K562 (cell line): Measurements from ENCODE around the gene MDC1. TPM values are rescaled to one million over a fixed set of nuclear protein-coding genes. Genes with fewer than 3 reads are reported as not detected.

Experiments used
- CBX5 ChIP-seq: IDR thresholded peaks from 2 replicates; pipeline ENCODE4 v1.6.1; 2014; ENCODE audit warnings: low read depth, borderline replicate concordance
- CCAR2 ChIP-seq: fragments of 200-400 bp; formaldehyde crosslinking; IDR thresholded peaks from 2 replicates; pipeline ENCODE4 v1.6.1; 2017; ENCODE audit warnings: mild to moderate bottlenecking, low read depth, low read length
- MTF1 ChIP-seq: fragments of 250-450 bp; sonication (Bioruptor Pico); IDR thresholded peaks from 2 replicates; pipeline ENCODE4 v1.9.0; 2021; ENCODE audit warnings: moderate library complexity, mild to moderate bottlenecking, inconsistent platforms, borderline replicate concordance
- NBN ChIP-seq: fragments of 450-650 bp; IDR thresholded peaks from 2 replicates; pipeline ENCODE4 v1.6.1; 2016; ENCODE audit warnings: low read depth, mild to moderate bottlenecking
- RHOXF2B ChIP-seq: fragments of 250-450 bp; sonication (Bioruptor Pico); conservative IDR thresholded peaks from 2 replicates; pipeline ENCODE4 v1.5.1; 2021
- TEAD2 ChIP-seq: fragments of 450-650 bp; IDR thresholded peaks from 2 replicates; pipeline ENCODE4 v1.6.1; 2016; ENCODE audit warnings: missing genetic modification characterization, control low read depth, missing compliant biosample characterization
- ZNF551 ChIP-seq: fragments of 250-450 bp; sonication (Bioruptor Pico); IDR thresholded peaks from 2 replicates; pipeline ENCODE4 v1.5.0; 2021; ENCODE audit warnings: mild to moderate bottlenecking, moderate library complexity
- ZNF586 ChIP-seq: fragments of 450-650 bp; formaldehyde crosslinking; conservative IDR thresholded peaks from 2 replicates; pipeline ENCODE4 v1.4.0; 2020; ENCODE audit warnings: mild to moderate bottlenecking, moderate library complexity
- ZNF764 ChIP-seq: fragments of 250-450 bp; sonication (Bioruptor Pico); IDR thresholded peaks from 2 replicates; pipeline ENCODE4 v1.4.0; 2020; ENCODE audit warnings: low read depth, mild to moderate bottlenecking, moderate library complexity
- ZNF830 ChIP-seq: fragments of 250-450 bp; sonication (Bioruptor Pico); IDR thresholded peaks from 2 replicates; pipeline ENCODE4 v1.5.0; 2021; ENCODE audit warnings: mild to moderate bottlenecking
- polyA plus RNA-seq, 8 experiments: library from polyadenylated mRNA; depleted of rRNA in 4 of 8; stranded (reverse) in 5 of 8; unstranded in 3 of 8; fragments of >200 nt; fragmentation: Nextera tagmentation in 2 of 8; fragmentation: Illumina TruSeq in 1 of 8; extraction: Ambion mirVana in 2 of 8; extraction: Trizol in 1 of 8; gene quantifications; 2 replicates each; pipeline versions ENCODE4 v1.2.1 to v1.2.3, GENCODE V29; 2011 to 2014; ENCODE audit warnings: inconsistent platforms in 1 of 8, missing spikeins in 1 of 8
- total RNA-seq, 7 experiments: library from RNA; depleted of rRNA in 6 of 7; stranded (reverse); fragments of >200 nt in 6 of 7; fragmentation: Illumina TruSeq in 2 of 7; extraction: Trizol in 2 of 7; gene quantifications; 2 replicates each; pipeline versions ENCODE4 v1.2.1 to v1.2.3, GENCODE V29; 2011 to 2021; ENCODE audit warnings: low replicate concordance in 1 of 7
- TF ChIP-seq, protein P1 (sequence below): fragments of 450-650 bp; IDR thresholded peaks from 2 replicates; pipeline ENCODE4 v1.6.1; 2016; ENCODE audit warnings: mild to moderate bottlenecking, moderate library complexity
- TF ChIP-seq, protein P2 (sequence below): fragments of 450-650 bp; IDR thresholded peaks from 2 replicates; pipeline ENCODE4 v1.6.1; 2016; ENCODE audit warnings: antibody characterized with exemption
- TF ChIP-seq, protein P3 (sequence below): sonication (generic); formaldehyde crosslinking; IDR thresholded peaks from 2 replicates; pipeline ENCODE4 v1.8.1; 2023; ENCODE audit warnings: mild to moderate bottlenecking, missing genetic modification reagents

MDC1 gene
- total and polyA plus RNA-seq, 9 of the 15 experiments (the other 6 are each of a cell fraction or from before 2014, with no cell fraction given): 8.2 to 114 (median 20.0) TPM

DNA sequence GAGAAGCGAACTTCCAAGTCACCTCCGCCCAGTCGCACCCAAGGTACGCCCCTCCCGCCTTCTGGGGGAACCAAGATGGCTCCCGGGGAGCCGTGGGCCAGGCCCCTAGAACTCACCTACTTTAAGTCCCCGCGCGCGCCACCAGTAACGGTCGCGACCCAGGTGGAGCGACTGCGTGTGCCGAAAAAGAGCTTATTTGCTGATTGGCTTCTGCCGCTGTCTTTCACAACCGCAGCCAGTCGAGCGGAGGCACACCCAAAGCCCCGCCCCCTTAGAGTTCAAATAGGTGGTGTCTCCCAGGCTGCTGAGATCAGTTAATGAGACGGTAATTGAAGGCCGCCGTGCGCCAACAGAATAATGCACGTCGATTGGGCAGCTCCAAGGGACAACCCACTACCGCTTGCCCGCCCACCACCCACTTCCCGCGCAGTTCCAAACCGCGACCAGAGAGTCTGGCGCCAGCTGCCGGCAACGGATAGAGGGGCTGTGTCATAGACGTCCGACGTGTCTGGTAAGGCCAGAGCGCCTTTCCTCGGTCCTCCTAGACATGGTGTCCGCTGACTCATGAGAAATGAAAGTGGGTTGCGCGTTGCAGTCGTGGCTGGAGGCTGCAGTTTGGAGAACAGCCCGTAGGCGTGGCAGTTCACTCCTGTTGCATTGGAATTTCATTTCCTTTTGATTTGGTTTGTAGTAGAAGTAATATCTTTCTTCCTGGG lies at the start of gene MDC1 (continued):
- TF ChIP-seq, protein P1, sequence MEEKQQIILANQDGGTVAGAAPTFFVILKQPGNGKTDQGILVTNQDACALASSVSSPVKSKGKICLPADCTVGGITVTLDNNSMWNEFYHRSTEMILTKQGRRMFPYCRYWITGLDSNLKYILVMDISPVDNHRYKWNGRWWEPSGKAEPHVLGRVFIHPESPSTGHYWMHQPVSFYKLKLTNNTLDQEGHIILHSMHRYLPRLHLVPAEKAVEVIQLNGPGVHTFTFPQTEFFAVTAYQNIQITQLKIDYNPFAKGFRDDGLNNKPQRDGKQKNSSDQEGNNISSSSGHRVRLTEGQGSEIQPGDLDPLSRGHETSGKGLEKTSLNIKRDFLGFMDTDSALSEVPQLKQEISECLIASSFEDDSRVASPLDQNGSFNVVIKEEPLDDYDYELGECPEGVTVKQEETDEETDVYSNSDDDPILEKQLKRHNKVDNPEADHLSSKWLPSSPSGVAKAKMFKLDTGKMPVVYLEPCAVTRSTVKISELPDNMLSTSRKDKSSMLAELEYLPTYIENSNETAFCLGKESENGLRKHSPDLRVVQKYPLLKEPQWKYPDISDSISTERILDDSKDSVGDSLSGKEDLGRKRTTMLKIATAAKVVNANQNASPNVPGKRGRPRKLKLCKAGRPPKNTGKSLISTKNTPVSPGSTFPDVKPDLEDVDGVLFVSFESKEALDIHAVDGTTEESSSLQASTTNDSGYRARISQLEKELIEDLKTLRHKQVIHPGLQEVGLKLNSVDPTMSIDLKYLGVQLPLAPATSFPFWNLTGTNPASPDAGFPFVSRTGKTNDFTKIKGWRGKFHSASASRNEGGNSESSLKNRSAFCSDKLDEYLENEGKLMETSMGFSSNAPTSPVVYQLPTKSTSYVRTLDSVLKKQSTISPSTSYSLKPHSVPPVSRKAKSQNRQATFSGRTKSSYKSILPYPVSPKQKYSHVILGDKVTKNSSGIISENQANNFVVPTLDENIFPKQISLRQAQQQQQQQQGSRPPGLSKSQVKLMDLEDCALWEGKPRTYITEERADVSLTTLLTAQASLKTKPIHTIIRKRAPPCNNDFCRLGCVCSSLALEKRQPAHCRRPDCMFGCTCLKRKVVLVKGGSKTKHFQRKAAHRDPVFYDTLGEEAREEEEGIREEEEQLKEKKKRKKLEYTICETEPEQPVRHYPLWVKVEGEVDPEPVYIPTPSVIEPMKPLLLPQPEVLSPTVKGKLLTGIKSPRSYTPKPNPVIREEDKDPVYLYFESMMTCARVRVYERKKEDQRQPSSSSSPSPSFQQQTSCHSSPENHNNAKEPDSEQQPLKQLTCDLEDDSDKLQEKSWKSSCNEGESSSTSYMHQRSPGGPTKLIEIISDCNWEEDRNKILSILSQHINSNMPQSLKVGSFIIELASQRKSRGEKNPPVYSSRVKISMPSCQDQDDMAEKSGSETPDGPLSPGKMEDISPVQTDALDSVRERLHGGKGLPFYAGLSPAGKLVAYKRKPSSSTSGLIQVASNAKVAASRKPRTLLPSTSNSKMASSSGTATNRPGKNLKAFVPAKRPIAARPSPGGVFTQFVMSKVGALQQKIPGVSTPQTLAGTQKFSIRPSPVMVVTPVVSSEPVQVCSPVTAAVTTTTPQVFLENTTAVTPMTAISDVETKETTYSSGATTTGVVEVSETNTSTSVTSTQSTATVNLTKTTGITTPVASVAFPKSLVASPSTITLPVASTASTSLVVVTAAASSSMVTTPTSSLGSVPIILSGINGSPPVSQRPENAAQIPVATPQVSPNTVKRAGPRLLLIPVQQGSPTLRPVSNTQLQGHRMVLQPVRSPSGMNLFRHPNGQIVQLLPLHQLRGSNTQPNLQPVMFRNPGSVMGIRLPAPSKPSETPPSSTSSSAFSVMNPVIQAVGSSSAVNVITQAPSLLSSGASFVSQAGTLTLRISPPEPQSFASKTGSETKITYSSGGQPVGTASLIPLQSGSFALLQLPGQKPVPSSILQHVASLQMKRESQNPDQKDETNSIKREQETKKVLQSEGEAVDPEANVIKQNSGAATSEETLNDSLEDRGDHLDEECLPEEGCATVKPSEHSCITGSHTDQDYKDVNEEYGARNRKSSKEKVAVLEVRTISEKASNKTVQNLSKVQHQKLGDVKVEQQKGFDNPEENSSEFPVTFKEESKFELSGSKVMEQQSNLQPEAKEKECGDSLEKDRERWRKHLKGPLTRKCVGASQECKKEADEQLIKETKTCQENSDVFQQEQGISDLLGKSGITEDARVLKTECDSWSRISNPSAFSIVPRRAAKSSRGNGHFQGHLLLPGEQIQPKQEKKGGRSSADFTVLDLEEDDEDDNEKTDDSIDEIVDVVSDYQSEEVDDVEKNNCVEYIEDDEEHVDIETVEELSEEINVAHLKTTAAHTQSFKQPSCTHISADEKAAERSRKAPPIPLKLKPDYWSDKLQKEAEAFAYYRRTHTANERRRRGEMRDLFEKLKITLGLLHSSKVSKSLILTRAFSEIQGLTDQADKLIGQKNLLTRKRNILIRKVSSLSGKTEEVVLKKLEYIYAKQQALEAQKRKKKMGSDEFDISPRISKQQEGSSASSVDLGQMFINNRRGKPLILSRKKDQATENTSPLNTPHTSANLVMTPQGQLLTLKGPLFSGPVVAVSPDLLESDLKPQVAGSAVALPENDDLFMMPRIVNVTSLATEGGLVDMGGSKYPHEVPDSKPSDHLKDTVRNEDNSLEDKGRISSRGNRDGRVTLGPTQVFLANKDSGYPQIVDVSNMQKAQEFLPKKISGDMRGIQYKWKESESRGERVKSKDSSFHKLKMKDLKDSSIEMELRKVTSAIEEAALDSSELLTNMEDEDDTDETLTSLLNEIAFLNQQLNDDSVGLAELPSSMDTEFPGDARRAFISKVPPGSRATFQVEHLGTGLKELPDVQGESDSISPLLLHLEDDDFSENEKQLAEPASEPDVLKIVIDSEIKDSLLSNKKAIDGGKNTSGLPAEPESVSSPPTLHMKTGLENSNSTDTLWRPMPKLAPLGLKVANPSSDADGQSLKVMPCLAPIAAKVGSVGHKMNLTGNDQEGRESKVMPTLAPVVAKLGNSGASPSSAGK: no peak; the same call in 1 of the 2 replicates
- TF ChIP-seq ZNF551 (CRISPR knock-in tag) (no peak), ZNF586 (CRISPR knock-in tag) (no peak), TEAD2 (tag) (no peak), CBX5 (no peak), RHOXF2B (CRISPR knock-in tag) (no peak; the same call in 1 of the 2 replicates), ZNF764 (CRISPR knock-in tag) (no peak), CCAR2 (no peak), NBN (peak; percentile 88), MTF1 (CRISPR knock-in tag) (no peak), ZNF830 (CRISPR knock-in tag) (peak; percentile 28; the same call in 1 of the 2 replicates)
- TF ChIP-seq, protein P2, sequence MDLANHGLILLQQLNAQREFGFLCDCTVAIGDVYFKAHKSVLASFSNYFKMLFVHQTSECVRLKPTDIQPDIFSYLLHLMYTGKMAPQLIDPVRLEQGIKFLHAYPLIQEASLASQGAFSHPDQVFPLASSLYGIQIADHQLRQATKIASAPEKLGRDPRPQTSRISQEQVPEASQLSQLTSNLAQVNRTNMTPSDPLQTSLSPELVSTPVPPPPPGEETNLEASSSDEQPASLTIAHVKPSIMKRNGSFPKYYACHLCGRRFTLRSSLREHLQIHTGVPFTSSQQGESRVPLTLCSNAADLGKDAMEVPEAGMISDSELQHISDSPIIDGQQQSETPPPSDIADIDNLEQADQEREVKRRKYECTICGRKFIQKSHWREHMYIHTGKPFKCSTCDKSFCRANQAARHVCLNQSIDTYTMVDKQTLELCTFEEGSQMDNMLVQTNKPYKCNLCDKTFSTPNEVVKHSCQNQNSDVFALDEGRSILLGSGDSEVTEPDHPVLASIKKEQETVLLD: peak; percentile 55
- TF ChIP-seq, protein P3, sequence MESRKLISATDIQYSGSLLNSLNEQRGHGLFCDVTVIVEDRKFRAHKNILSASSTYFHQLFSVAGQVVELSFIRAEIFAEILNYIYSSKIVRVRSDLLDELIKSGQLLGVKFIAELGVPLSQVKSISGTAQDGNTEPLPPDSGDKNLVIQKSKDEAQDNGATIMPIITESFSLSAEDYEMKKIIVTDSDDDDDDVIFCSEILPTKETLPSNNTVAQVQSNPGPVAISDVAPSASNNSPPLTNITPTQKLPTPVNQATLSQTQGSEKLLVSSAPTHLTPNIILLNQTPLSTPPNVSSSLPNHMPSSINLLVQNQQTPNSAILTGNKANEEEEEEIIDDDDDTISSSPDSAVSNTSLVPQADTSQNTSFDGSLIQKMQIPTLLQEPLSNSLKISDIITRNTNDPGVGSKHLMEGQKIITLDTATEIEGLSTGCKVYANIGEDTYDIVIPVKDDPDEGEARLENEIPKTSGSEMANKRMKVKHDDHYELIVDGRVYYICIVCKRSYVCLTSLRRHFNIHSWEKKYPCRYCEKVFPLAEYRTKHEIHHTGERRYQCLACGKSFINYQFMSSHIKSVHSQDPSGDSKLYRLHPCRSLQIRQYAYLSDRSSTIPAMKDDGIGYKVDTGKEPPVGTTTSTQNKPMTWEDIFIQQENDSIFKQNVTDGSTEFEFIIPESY (CRISPR knock-in tag): peak; percentile 80
